Small intestine (tissue), 7 donors: ENCODE measurements around the gene BEND5. TPM values are rescaled to one million over a fixed set of nuclear protein-coding genes. Genes with fewer than 3 reads are reported as not detected.
A peak's percentile ranks its signal among the peaks of the same experiment; 100 is the strongest.

Experiments
- DNase-seq, 2 donors: peaks; one replicate each; pipeline versions ENCODE4 v3.0.0 to v3.0.0-alpha.2; 2013
- FAIRE-seq: peaks from 2 replicates; lab custom pipeline; 2012; peaks lifted over from hg19 to GRCh38; lab: Jason Lieb, UNC
- H3K27ac ChIP-seq, 3 donors: one replicate each; pipeline ENCODE4 v1.5.1; 2013; ENCODE audit warnings: low read length in 2 of 3, mild to moderate bottlenecking in 2 of 3, control low read depth in 1 of 3, inconsistent platforms in 1 of 3, low read depth in 1 of 3, moderate library complexity in 1 of 3
- H3K27me3 ChIP-seq, 3 donors: one replicate each; pipeline ENCODE4 v1.6.1; 2013; ENCODE audit warnings: low read length in 3 of 3, inconsistent platforms in 1 of 3; ENCODE audit not compliant: control insufficient read depth in 3 of 3, insufficient read depth in 3 of 3
- H3K36me3 ChIP-seq, 3 donors: one replicate each; pipeline ENCODE4 v1.6.1; 2013; ENCODE audit warnings: low read length in 3 of 3, inconsistent platforms in 1 of 3, low read depth in 1 of 3, mild to moderate bottlenecking in 1 of 3, moderate library complexity in 1 of 3; ENCODE audit not compliant: control insufficient read depth in 3 of 3, insufficient read depth in 2 of 3
- H3K4me1 ChIP-seq, 3 donors: one replicate each; pipeline ENCODE4 v1.6.1; 2013; ENCODE audit warnings: low read length in 2 of 3, inconsistent platforms in 1 of 3, low read depth in 1 of 3, mild to moderate bottlenecking in 1 of 3, moderate library complexity in 1 of 3; ENCODE audit not compliant: control insufficient read depth in 3 of 3, insufficient read depth in 2 of 3
- H3K4me3 ChIP-seq, 3 donors: one replicate each; pipeline ENCODE4 v1.5.1; 2013; ENCODE audit warnings: low read length in 3 of 3, control low read depth in 1 of 3, inconsistent platforms in 1 of 3, low read depth in 1 of 3, mild to moderate bottlenecking in 1 of 3, moderate library complexity in 1 of 3
- H3K9me3 ChIP-seq, 2 donors: one replicate each; pipeline ENCODE4 v1.6.1; 2013; ENCODE audit warnings: low read depth in 1 of 2, low read length in 1 of 2; ENCODE audit not compliant: control insufficient read depth in 2 of 2, insufficient read depth in 1 of 2
- WGBS, 3 donors: extraction: QIAGEN DNeasy Blood & Tissue Kit; methylation state at CpG; one replicate each; pipeline ENCODE4 v1.1.7; 2013; 5-methylcytosine and 5-hydroxymethylcytosine counted together
- polyA plus RNA-seq, 4 donors: library from polyadenylated mRNA; stranded (reverse) in 3 of 4; unstranded in 1 of 4; fragments of 200-250 nt in 3 of 4; fragments of 120-200 nt in 1 of 4; gene quantifications; one replicate each; pipeline versions ENCODE4 v1.2.1 to v1.2.3, GENCODE V29; 2013
- donor health status: healthy with polysubstance abuse.
- donor health status: control.
- donor health status: control.
- donor health status: Bipolar disorder and iron deficiency.
- donor health status: healthy.

BEND5 gene
- polyA plus RNA-seq, 4 donors: 0.45 to 4.7 (median 2.9) TPM

GRCh38 chr1:48726557-48727215 is 50.0 kb downstream of the BEND5 start:
- DNase-seq: peak in 1 of 2 donors; percentile 3
- H3K27ac ChIP-seq: no peak overlapping the region
- FAIRE-seq: no peak

GRCh38 chr1:48726139-48726538 is 50.6 kb downstream of the BEND5 start:
- no peaks in the 10 kb centered on the region for H3K27me3 ChIP-seq
- H3K36me3 ChIP-seq: peaks cover 0 to 2% (median 0%) of the 10 kb centered on the region in 3 donors
- H3K27ac ChIP-seq: no peak overlapping the region
- FAIRE-seq (no peak), DNase-seq (no peak)
- no peaks in the 10 kb centered on the region for H3K9me3 ChIP-seq
- WGBS, 3 donors: 94 to 95% (median 95%) methylated on average over 2 of the region's 2 CpGs
- H3K4me3 ChIP-seq: no peak overlapping the region
- no peaks in the 10 kb centered on the region for H3K4me1 ChIP-seq

More at GRCh38 chr1:48726557-48727215, 50.0 kb downstream of the BEND5 start:
- H3K9me3 ChIP-seq: no peaks in the 10 kb centered on the region
- H3K36me3 ChIP-seq: peaks cover 0 to 2% (median 0%) of the 10 kb centered on the region in 3 donors
- 44 to 71% (median 57%) methylated on average over 4 of the region's 4 CpGs for WGBS, 3 donors
- no peak overlapping the region for H3K4me3 ChIP-seq
- H3K4me1 ChIP-seq: no peaks in the 10 kb centered on the region
- no peaks in the 10 kb centered on the region for H3K27me3 ChIP-seq

- Histone ChIP-seq H3K36me3 (peaks cover 0 to 2% (median 0%) of the 10 kb centered on the region in 3 donors), H3K27me3 (no peaks in the 10 kb centered on the region), H3K4me3 (no peak overlapping the region), H3K4me1 (no peaks in the 10 kb centered on the region), H3K27ac (no peak overlapping the region), H3K9me3 (no peaks in the 10 kb centered on the region)
- WGBS, 3 donors: 79 to 94% (median 86%) methylated on average over 5 of the region's 5 CpGs
- FAIRE-seq (no peak), DNase-seq (no peak)
Observed at GRCh38 chr1:48725341-48726046, 51.2 kb downstream of the BEND5 start.

GRCh38 chr1:48720929-48721328 is 55.8 kb downstream of the BEND5 start:
- H3K36me3 ChIP-seq: no peaks in the 10 kb centered on the region
- no peak for DNase-seq
- H3K27me3 ChIP-seq: no peaks in the 10 kb centered on the region
- H3K4me1 ChIP-seq: no peaks in the 10 kb centered on the region
- no peak for FAIRE-seq
- H3K27ac ChIP-seq: no peak overlapping the region
- no peaks in the 10 kb centered on the region for H3K9me3 ChIP-seq
- H3K4me3 ChIP-seq: no peak overlapping the region

- FAIRE-seq (no peak), DNase-seq (no peak)
- Histone ChIP-seq H3K4me3 (no peak overlapping the region), H3K9me3 (no peaks in the 10 kb centered on the region), H3K27me3 (no peaks in the 10 kb centered on the region), H3K27ac (no peak overlapping the region), H3K36me3 (no peaks in the 10 kb centered on the region), H3K4me1 (no peaks in the 10 kb centered on the region)
- WGBS, 3 donors: 58 to 75% (median 71%) methylated on average over 4 of the region's 4 CpGs
Observed at GRCh38 chr1:48718705-48719104, 58.0 kb downstream of the BEND5 start.

GRCh38 chr1:48718116-48718630 is 58.5 kb downstream of the BEND5 start:
- FAIRE-seq (no peak), DNase-seq (no peak)
- Histone ChIP-seq H3K9me3 (no peaks in the 10 kb centered on the region), H3K4me1 (no peaks in the 10 kb centered on the region), H3K36me3 (no peaks in the 10 kb centered on the region), H3K4me3 (no peak overlapping the region), H3K27me3 (no peaks in the 10 kb centered on the region), H3K27ac (no peak overlapping the region)

- WGBS, 3 donors: 95 to 99% (median 96%) methylated on average over 1 of the region's 1 CpG
- H3K9me3 ChIP-seq: no peaks in the 10 kb centered on the region
- no peak for DNase-seq
Observed at GRCh38 chr1:48717082-48717481, 59.6 kb downstream of the BEND5 start.

GRCh38 chr1:48715921-48716320 is 60.8 kb downstream of the BEND5 start:
- no peaks in the 10 kb centered on the region for H3K27me3 ChIP-seq
- no peak overlapping the region for H3K27ac ChIP-seq
- FAIRE-seq: no peak
- H3K36me3 ChIP-seq: no peaks in the 10 kb centered on the region
- H3K4me1 ChIP-seq: no peaks in the 10 kb centered on the region
- no peak overlapping the region for H3K4me3 ChIP-seq
- WGBS, 3 donors: 81 to 90% (median 85%) methylated on average over 5 of the region's 5 CpGs
- H3K9me3 ChIP-seq: no peaks in the 10 kb centered on the region
- no peak for DNase-seq

More at GRCh38 chr1:48717082-48717481, 59.6 kb downstream of the BEND5 start:
- H3K4me1 ChIP-seq: no peaks in the 10 kb centered on the region
- no peak for FAIRE-seq
- H3K36me3 ChIP-seq: no peaks in the 10 kb centered on the region
- no peak overlapping the region for H3K4me3 ChIP-seq
- H3K27me3 ChIP-seq: no peaks in the 10 kb centered on the region
- H3K27ac ChIP-seq: no peak overlapping the region
